KMS-11 (cell line): ENCODE data around the gene METRN.

Source experiments
- H2AFZ ChIP-seq: fragments of 200-600 bp; sonication (generic); 2 replicates; pipeline ENCODE4 v1.6.1; 2016; ENCODE audit warnings: antibody characterized with exemption, mixed run types, low read depth
- H3K27ac ChIP-seq: fragments of 200-600 bp; sonication (generic); 2 replicates; pipeline ENCODE4 v1.6.1; 2016; ENCODE audit warnings: mild to moderate bottlenecking, mixed run types
- H3K27me3 ChIP-seq: fragments of 200-600 bp; sonication (generic); 2 replicates; pipeline ENCODE4 v1.6.1; 2017; ENCODE audit warnings: mild to moderate bottlenecking, low read depth, mixed run types, moderate library complexity; ENCODE audit not compliant: insufficient read depth
- H3K36me3 ChIP-seq: fragments of 200-600 bp; sonication (generic); 2 replicates; pipeline ENCODE4 v1.6.1; 2017; ENCODE audit warnings: mild to moderate bottlenecking, mixed run types; ENCODE audit not compliant: insufficient read depth
- H3K4me1 ChIP-seq: fragments of 200-600 bp; sonication (generic); 2 replicates; pipeline ENCODE4 v1.6.1; 2016; ENCODE audit warnings: mild to moderate bottlenecking, low read depth, mixed run types; ENCODE audit not compliant: poor library complexity, severe bottlenecking
- H3K4me2 ChIP-seq: fragments of 200-600 bp; sonication (generic); 2 replicates; pipeline ENCODE4 v1.7.0; 2016; ENCODE audit warnings: mild to moderate bottlenecking, mixed run types
- H3K4me3 ChIP-seq: fragments of 200-600 bp; sonication (generic); IDR thresholded peaks from 2 replicates; pipeline ENCODE4 v1.6.1; 2017; ENCODE audit warnings: low read depth, low read length, mixed read lengths; ENCODE audit not compliant: insufficient read depth
- H3K79me2 ChIP-seq: fragments of 200-600 bp; sonication (generic); 2 replicates; pipeline ENCODE4 v1.6.1; 2016; ENCODE audit warnings: low read depth, mixed run types; ENCODE audit not compliant: insufficient read depth
- H3K9ac ChIP-seq: fragments of 200-600 bp; sonication (generic); 2 replicates; pipeline ENCODE4 v1.6.1; 2016; ENCODE audit warnings: mild to moderate bottlenecking, mixed run types
- H4K20me1 ChIP-seq: fragments of 200-600 bp; sonication (generic); 2 replicates; pipeline ENCODE4 v1.6.1; 2016; ENCODE audit warnings: mild to moderate bottlenecking, mixed run types; ENCODE audit not compliant: insufficient read depth
- TF ChIP-seq, protein P1 (sequence below): fragments of 200-600 bp; sonication (generic); conservative IDR thresholded peaks from 2 replicates; pipeline ENCODE4 v1.6.1; 2017; ENCODE audit warnings: low read depth, mild to moderate bottlenecking, antibody characterized with exemption, low read length, moderate library complexity, mixed read lengths

The METRN gene

DNA sequence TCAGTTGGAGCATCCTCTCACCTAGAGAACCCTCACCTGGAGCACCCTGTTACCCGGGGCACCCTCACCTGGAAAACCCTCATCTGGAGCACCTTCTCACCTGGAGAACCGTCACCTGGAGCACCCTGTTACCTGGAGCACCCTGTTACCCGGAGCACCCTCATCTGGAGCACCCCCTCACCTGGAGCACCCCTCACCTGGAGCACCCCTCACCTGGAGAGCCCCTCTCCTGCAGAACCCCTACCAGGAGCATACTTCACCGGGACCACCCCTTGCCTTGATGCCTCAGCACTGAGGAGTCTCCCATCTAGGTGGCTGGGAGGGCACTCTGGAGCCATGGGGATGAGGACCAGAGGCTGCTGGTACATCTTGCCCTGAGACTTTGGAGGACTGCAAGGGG, 6.0 kb upstream of the METRN start:
- H3K9ac ChIP-seq, result no peak overlapping the region
- no peak overlapping the region for H2AFZ ChIP-seq
- H3K4me3 ChIP-seq, result no peak overlapping the region
- TF ChIP-seq, protein P1, sequence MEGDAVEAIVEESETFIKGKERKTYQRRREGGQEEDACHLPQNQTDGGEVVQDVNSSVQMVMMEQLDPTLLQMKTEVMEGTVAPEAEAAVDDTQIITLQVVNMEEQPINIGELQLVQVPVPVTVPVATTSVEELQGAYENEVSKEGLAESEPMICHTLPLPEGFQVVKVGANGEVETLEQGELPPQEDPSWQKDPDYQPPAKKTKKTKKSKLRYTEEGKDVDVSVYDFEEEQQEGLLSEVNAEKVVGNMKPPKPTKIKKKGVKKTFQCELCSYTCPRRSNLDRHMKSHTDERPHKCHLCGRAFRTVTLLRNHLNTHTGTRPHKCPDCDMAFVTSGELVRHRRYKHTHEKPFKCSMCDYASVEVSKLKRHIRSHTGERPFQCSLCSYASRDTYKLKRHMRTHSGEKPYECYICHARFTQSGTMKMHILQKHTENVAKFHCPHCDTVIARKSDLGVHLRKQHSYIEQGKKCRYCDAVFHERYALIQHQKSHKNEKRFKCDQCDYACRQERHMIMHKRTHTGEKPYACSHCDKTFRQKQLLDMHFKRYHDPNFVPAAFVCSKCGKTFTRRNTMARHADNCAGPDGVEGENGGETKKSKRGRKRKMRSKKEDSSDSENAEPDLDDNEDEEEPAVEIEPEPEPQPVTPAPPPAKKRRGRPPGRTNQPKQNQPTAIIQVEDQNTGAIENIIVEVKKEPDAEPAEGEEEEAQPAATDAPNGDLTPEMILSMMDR, result no peak
- no peak overlapping the region for H3K4me2 ChIP-seq
- no peaks in the 10 kb centered on the region for H3K79me2 ChIP-seq
- no peak overlapping the region for H3K27ac ChIP-seq
- no peaks in the 10 kb centered on the region for H4K20me1 ChIP-seq
- H3K4me1 ChIP-seq, result peaks cover 21% of the 10 kb centered on the region
- H3K36me3 ChIP-seq, result no peaks in the 10 kb centered on the region
- H3K27me3 ChIP-seq, result peaks cover 88% of the 10 kb centered on the region

DNA sequence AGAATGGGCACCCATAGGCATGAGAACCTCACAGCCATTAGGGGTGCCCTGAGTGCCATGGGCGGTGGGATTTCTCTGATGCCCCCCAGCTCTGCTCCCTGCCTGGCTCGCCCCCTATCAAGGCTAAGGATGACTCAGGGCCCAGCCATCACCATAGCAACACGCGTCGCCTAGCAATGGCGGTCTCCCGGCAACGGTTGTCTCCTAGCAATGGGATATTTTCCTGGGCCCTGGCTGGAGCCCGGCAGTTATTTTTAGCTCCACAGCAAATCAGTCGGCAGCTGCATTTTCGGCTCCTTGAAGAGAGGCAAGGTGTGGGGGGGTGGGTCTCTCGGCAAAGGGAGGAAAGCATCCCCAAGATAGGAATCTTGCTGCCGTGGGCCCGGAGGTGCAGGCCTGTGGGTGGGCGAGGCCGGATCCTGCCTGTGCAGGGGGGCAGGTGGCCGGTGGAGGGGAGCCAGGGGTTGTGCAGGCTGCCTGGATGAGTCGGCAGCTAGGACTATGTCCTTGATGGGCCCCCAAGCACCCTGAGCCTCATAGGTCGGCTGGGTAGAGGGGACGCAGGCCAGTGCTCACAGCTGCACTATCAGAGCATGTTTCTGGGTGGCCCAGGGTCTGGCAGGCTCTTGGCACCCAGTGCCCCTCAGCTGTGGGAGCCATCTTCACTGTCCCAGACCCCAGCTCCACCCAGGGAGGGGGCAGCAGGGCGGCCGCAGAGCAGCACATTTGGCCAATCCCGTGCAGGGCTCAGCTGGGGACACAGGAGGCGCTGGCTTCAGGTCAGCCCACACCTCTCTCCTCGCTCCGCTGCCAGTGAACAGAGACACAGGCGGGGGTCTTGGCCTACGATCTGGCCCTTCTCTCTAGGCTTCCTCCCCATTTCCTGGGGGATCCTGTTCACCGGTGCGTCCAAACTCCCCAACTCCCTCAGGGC, 5.1 kb upstream of the METRN start:
- Histone ChIP-seq H3K36me3 (no peaks in the 10 kb centered on the region), H3K27me3 (peaks cover 87% of the 10 kb centered on the region), H4K20me1 (no peaks in the 10 kb centered on the region), H3K4me1 (peaks cover 27% of the 10 kb centered on the region), H3K9ac (no peak overlapping the region), H3K27ac (no peak overlapping the region), H3K79me2 (no peaks in the 10 kb centered on the region), H3K4me3 (no peak overlapping the region), H3K4me2 (no peak overlapping the region), H2AFZ (no peak overlapping the region)
- TF ChIP-seq, protein P1, result no peak

DNA sequence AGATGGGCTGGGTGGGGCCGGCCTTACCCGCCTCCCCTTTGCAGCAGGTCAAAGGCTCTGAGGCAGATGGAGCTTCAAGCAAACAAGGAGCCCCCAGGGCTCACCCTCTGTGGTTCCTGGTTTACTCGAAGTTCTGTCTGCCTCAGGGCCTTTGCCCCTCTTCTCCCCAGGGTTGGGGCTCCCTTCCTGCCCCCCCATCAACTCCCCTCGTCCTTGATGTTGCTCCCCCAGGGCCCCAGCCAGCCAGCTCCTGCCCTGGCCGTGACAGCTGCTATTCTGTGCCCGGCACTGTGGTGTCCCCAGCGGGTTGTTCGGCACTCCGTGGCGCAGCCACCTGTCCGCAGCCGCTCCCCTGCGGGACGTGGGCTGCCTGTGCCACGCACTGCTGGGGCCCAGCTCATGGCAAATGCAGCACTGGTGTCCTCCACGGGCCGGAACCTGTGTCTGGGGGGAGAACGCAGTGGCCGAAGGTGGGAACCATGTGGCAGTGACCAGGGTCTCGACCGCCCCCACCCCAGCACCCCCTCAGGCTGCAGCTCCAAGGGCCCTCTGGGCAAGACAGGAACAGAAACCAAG, 4.3 kb upstream of the METRN start:
- H3K27me3 ChIP-seq, result peaks cover 84% of the 10 kb centered on the region
- H3K9ac ChIP-seq, result no peak overlapping the region
- H3K27ac ChIP-seq, result no peak overlapping the region
- TF ChIP-seq, protein P1, result no peak
- no peak overlapping the region for H2AFZ ChIP-seq
- H3K4me1 ChIP-seq, result peaks cover 27% of the 10 kb centered on the region
- no peak overlapping the region for H3K4me2 ChIP-seq
- H3K79me2 ChIP-seq, result no peaks in the 10 kb centered on the region
- H3K36me3 ChIP-seq, result no peaks in the 10 kb centered on the region
- H3K4me3 ChIP-seq, result no peak overlapping the region
- H4K20me1 ChIP-seq, result no peaks in the 10 kb centered on the region

DNA sequence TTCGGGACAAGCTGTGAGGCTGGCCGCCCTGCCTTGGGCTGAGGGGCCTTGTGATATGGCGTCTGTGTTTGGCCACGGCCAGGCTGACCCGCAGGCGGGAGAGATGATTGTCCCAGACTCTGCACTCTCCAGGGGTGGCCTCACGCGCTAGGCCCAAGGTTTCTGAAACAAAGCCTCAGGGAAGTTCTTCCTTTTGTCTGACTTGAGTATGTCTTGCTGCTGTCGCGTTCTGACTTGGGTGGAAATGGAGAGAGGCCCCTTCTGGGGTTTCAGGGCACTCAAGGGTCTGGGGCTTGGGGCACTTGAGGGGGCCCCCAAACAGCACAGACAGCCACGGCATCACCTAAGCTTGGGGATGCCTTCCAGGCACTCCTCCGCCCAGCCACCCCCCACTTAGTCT, 3.8 kb upstream of the METRN start:
- Histone ChIP-seq H3K4me1 (peaks cover 27% of the 10 kb centered on the region), H3K27ac (no peak overlapping the region), H3K79me2 (no peaks in the 10 kb centered on the region), H3K27me3 (peaks cover 89% of the 10 kb centered on the region), H2AFZ (no peak overlapping the region), H3K36me3 (no peaks in the 10 kb centered on the region), H4K20me1 (no peaks in the 10 kb centered on the region), H3K9ac (no peak overlapping the region), H3K4me3 (no peak overlapping the region), H3K4me2 (peak overlapping the region; percentile 38; the same call in 1 of the 2 replicates)
- TF ChIP-seq, protein P1, result no peak
